Fibroblast of lung (primary cell): ENCODE results near the gene FKBP15. TPM values are rescaled to one million over a fixed set of nuclear protein-coding genes. Genes with fewer than 3 reads are reported as not detected.

ENCODE experiments used
- DNase-seq, 2 donors: peaks; one replicate each; pipeline versions ENCODE4 v3.0.0 to v3.0.0-alpha.2; 2010; ENCODE audit warnings: low read depth in 2 of 2
- H2AFZ ChIP-seq: 2 replicates; pipeline ENCODE4 v1.5.1; 2012; ENCODE audit warnings: low read length, control low read depth, inconsistent platforms
- H3K27ac ChIP-seq: 2 replicates; pipeline ENCODE4 v1.5.1; 2011; ENCODE audit warnings: low read length, control low read depth; ENCODE audit not compliant: insufficient read depth
- H3K27me3 ChIP-seq: 2 replicates; pipeline ENCODE4 v1.5.1; 2011; ENCODE audit warnings: mild to moderate bottlenecking, low read length; ENCODE audit not compliant: control insufficient read depth, insufficient read depth
- H3K36me3 ChIP-seq: 2 replicates; pipeline ENCODE4 v1.5.1; 2011; ENCODE audit warnings: low read length; ENCODE audit not compliant: control insufficient read depth, insufficient read depth
- H3K4me1 ChIP-seq: 2 replicates; pipeline ENCODE4 v1.5.1; 2011; ENCODE audit warnings: low read length; ENCODE audit not compliant: control insufficient read depth, insufficient read depth; ENCODE audit errors: extremely low read depth
- H3K4me2 ChIP-seq: 2 replicates; pipeline ENCODE4 v1.5.1; 2011; ENCODE audit warnings: low read length, control low read depth; ENCODE audit not compliant: insufficient read depth; ENCODE audit errors: extremely low read depth
- H3K4me3 ChIP-seq, 4 experiments: fragments of 200-600 bp in 1 of 4; sonication (generic) in 1 of 4; replicated peaks in 1 of 4; 2 replicates each; pipeline ENCODE4 v1.5.1; 2011 to 2016; ENCODE audit warnings: low read length in 4 of 4, low read depth in 3 of 4, mild to moderate bottlenecking in 3 of 4, control low read depth in 2 of 4, inconsistent platforms in 1 of 4, mixed read lengths in 1 of 4; ENCODE audit not compliant: insufficient read depth in 1 of 4; ENCODE audit errors: control extremely low read depth in 1 of 4
- H3K79me2 ChIP-seq: 2 replicates; pipeline ENCODE4 v1.5.1; 2012; ENCODE audit warnings: mild to moderate bottlenecking, low read length, inconsistent platforms; ENCODE audit not compliant: control insufficient read depth, insufficient read depth
- H3K9ac ChIP-seq: 2 replicates; pipeline ENCODE4 v1.5.1; 2011; ENCODE audit warnings: mild to moderate bottlenecking, low read length, control low read depth; ENCODE audit not compliant: insufficient read depth
- H3K9me3 ChIP-seq: 2 replicates; pipeline ENCODE4 v1.5.1; 2012; ENCODE audit warnings: low read depth, low read length; ENCODE audit not compliant: control insufficient read depth, insufficient read depth
- H4K20me1 ChIP-seq: 2 replicates; pipeline ENCODE4 v1.5.1; 2011; ENCODE audit warnings: low read length; ENCODE audit not compliant: control insufficient read depth, insufficient read depth; ENCODE audit errors: extremely low read depth
- CTCF ChIP-seq, 2 donors: IDR thresholded peaks in 1 of 2; conservative IDR thresholded peaks in 1 of 2; 1 replicate in 1 of 2; 2 replicates in 1 of 2; pipeline ENCODE4 v1.5.1; 2011 to 2012; ENCODE audit warnings: low read length in 2 of 2, control low read depth in 1 of 2, inconsistent platforms in 1 of 2, low read depth in 1 of 2, mild to moderate bottlenecking in 1 of 2
- EZH2 ChIP-seq: IDR thresholded peaks from 2 replicates; pipeline ENCODE4 v1.5.1; 2012; ENCODE audit warnings: low read length, control low read depth, mild to moderate bottlenecking; ENCODE audit errors: missing control alignments
- polyA plus RNA-seq, 2 donors: library from polyadenylated mRNA; depleted of rRNA in 1 of 2; stranded (reverse) in 1 of 2; unstranded in 1 of 2; fragments of >200 nt; gene quantifications; 2 replicates each; pipeline ENCODE4 v1.2.1, GENCODE V29; 2011 to 2012; ENCODE audit warnings: missing spikeins in 1 of 2
- total RNA-seq: library from RNA; depleted of rRNA; stranded (reverse); fragments of >200 nt; gene quantifications from 2 replicates; pipeline ENCODE4 v1.2.1, GENCODE V29; 2014

Gene FKBP15
- total and polyA plus RNA-seq, 2 donors (not counting 1 experiment from before 2014, with no cell fraction given) = 21.0 to 25.3 TPM

DNA sequence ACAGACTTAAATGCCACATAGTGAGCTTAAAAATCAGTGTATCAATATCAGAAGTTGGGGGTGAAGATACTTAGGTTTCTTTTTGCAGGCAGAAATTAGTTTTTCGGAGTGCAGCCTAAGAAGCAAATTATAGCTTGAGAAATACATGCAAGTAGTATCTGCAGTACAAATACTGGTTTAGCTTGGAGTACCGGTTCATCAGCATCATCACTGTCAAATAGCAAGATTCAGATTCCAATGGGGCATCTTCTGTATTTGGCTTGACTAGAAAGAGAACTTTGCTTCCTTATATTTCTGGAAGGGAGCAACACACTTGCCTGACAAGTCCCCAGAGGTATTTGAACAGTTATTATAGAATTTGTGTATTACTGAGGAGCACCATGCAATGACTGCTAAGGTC lies 20.1 kb upstream of the FKBP15 start:
- Histone ChIP-seq H2AFZ (no peak overlapping the region), H3K4me1 (no peaks in the 10 kb centered on the region), H4K20me1 (no peaks in the 10 kb centered on the region), H3K9me3 (no peaks in the 10 kb centered on the region), H3K36me3 (no peaks in the 10 kb centered on the region), H3K9ac (no peak overlapping the region), H3K4me2 (no peak overlapping the region), H3K27me3 (no peaks in the 10 kb centered on the region), H3K79me2 (no peaks in the 10 kb centered on the region), H3K4me3 (no peak overlapping the region), H3K27ac (no peak overlapping the region)
- DNase-seq = no peak
- no peak for TF ChIP-seq EZH2
- TF ChIP-seq CTCF (conservative IDR thresholded peaks at IDR 0.05 in 1 of 2, IDR thresholded peaks at IDR 0.05 in 1 of 2; ENCODE audit: low read depth in 1 of 2, low read length in 2 of 2) = no peak

DNA sequence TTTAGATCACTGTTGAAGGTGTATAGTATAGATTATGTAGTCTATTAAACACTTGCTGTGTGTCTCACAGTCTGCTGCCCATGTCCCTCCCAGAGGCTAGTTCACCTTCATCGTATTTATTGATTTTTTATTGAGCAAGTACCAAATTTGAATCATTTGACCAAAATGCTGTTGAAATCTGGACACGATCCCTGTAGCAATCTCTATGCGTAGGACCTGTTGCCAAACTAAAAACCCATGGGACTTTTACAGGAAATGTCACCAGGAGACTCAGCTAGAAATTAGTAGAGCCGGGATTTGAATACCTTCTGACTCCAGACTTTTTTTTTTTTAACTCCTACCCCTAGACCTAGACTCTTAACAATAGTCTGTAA lies 17.8 kb upstream of the FKBP15 start:
- Histone ChIP-seq H3K9me3 (no peaks in the 10 kb centered on the region), H3K27ac (no peak overlapping the region), H3K4me3 (no peak overlapping the region), H3K79me2 (no peaks in the 10 kb centered on the region), H3K27me3 (no peaks in the 10 kb centered on the region), H3K36me3 (no peaks in the 10 kb centered on the region), H3K9ac (no peak overlapping the region), H3K4me2 (no peak overlapping the region), H2AFZ (no peak overlapping the region), H3K4me1 (no peaks in the 10 kb centered on the region), H4K20me1 (no peaks in the 10 kb centered on the region)
- TF ChIP-seq EZH2 (no peak), CTCF (conservative IDR thresholded peaks at IDR 0.05 in 1 of 2, IDR thresholded peaks at IDR 0.05 in 1 of 2; ENCODE audit: low read depth in 1 of 2, low read length in 2 of 2) (no peak)
- DNase-seq = no peak

GRCh38 chr9:113238202-113238858 lies 17.3 kb upstream of the FKBP15 start:
- Histone ChIP-seq H3K9me3 (no peaks in the 10 kb centered on the region), H3K4me1 (peaks cover 3% of the 10 kb centered on the region), H3K79me2 (no peaks in the 10 kb centered on the region), H3K9ac (no peak overlapping the region), H3K27ac (no peak overlapping the region), H3K36me3 (no peaks in the 10 kb centered on the region), H2AFZ (no peak overlapping the region), H3K4me3 (no peak overlapping the region), H3K27me3 (no peaks in the 10 kb centered on the region), H3K4me2 (no peak overlapping the region), H4K20me1 (no peaks in the 10 kb centered on the region)
- no peak for DNase-seq
- TF ChIP-seq EZH2 = no peak
- no peak for TF ChIP-seq CTCF (conservative IDR thresholded peaks at IDR 0.05 in 1 of 2, IDR thresholded peaks at IDR 0.05 in 1 of 2; ENCODE audit: low read depth in 1 of 2, low read length in 2 of 2)
